Measurements from ENCODE around the gene IL15.
"Not testable (repeated sequence)": the region's sequence is repeated elsewhere in the genome, so short reads cannot be mapped to it uniquely, and the experiment has no call there.

Gene IL15

GRCh38 chr4:141636082-141636770, at the start of gene IL15:
Gene IL15, plus strand, starts transcription at chr4:141636583. Its CDS starts 82,882 bp downstream, at chr4:141719465.
- DNase-seq (ENCODE audit: low spot score) = peak; percentile 74

GRCh38 chr4:141587897-141588296, 48.5 kb upstream of the IL15 start:
- no peak for DNase-seq (ENCODE audit: low spot score)

GRCh38 chr4:141595531-141595930, 40.9 kb upstream of the IL15 start:
- no peak for DNase-seq (ENCODE audit: low spot score)

- DNase-seq (ENCODE audit: low spot score) = no peak
Measured at GRCh38 chr4:141599853-141600252, 36.5 kb upstream of the IL15 start.

GRCh38 chr4:141604683-141605082, 31.7 kb upstream of the IL15 start:
- not testable (repeated sequence) for DNase-seq (ENCODE audit: low spot score)

- no peak for DNase-seq (ENCODE audit: low spot score)
Measured at GRCh38 chr4:141605425-141605856, 30.9 kb upstream of the IL15 start.

- DNase-seq (ENCODE audit: low spot score) = no peak
Measured at GRCh38 chr4:141609243-141609642, 27.1 kb upstream of the IL15 start.

- no peak for DNase-seq (ENCODE audit: low spot score)
Measured at GRCh38 chr4:141610365-141610764, 26.0 kb upstream of the IL15 start.

GRCh38 chr4:141614878-141615586, 21.4 kb upstream of the IL15 start:
- DNase-seq (ENCODE audit: low spot score) = no peak

GRCh38 chr4:141615587-141615918, 20.8 kb upstream of the IL15 start:
- DNase-seq (ENCODE audit: low spot score) = not testable (repeated sequence)

- DNase-seq (ENCODE audit: low spot score) = no peak
Measured at GRCh38 chr4:141620715-141621114, 15.7 kb upstream of the IL15 start.

- DNase-seq (ENCODE audit: low spot score) = no peak
Measured at GRCh38 chr4:141625023-141625422, 11.4 kb upstream of the IL15 start.

- no peak for DNase-seq (ENCODE audit: low spot score)
Measured at GRCh38 chr4:141630854-141631253, 5.5 kb upstream of the IL15 start.

GRCh38 chr4:141635736-141636081, 674 bp upstream of the IL15 start:
- no peak for DNase-seq (ENCODE audit: low spot score)

- DNase-seq (ENCODE audit: low spot score) = peak; percentile 69
Measured at GRCh38 chr4:141636771-141637460, 533 bp downstream of the IL15 start.

GRCh38 chr4:141637565-141637964, 1.2 kb downstream of the IL15 start:
- no peak for DNase-seq (ENCODE audit: low spot score)

GRCh38 chr4:141638230-141638629, 1.8 kb downstream of the IL15 start:
- no peak for DNase-seq (ENCODE audit: low spot score)

- no peak for DNase-seq (ENCODE audit: low spot score)
Measured at GRCh38 chr4:141640696-141641095, 4.3 kb downstream of the IL15 start.

- DNase-seq (ENCODE audit: low spot score) = no peak
Measured at GRCh38 chr4:141642063-141642462, 5.7 kb downstream of the IL15 start.

- no peak for DNase-seq (ENCODE audit: low spot score)
Measured at GRCh38 chr4:141642711-141643110, 6.3 kb downstream of the IL15 start.

GRCh38 chr4:141643557-141643956, 7.2 kb downstream of the IL15 start:
- DNase-seq (ENCODE audit: low spot score) = no peak

- DNase-seq (ENCODE audit: low spot score) = no peak
Measured at GRCh38 chr4:141645611-141646340, 9.4 kb downstream of the IL15 start.

- DNase-seq (ENCODE audit: low spot score) = no peak
Measured at GRCh38 chr4:141646969-141647368, 10.6 kb downstream of the IL15 start.
